ENCODE measurements around the gene SPHK2. TPM values are rescaled to one million over a fixed set of nuclear protein-coding genes. Genes with fewer than 3 reads are reported as not detected.

Gene SPHK2
- total and polyA plus RNA-seq, 2 of the 8 experiments (the other 6 are each of a cell fraction or from before 2014, with no cell fraction given) = 43.9 to 60.9 TPM

DNA sequence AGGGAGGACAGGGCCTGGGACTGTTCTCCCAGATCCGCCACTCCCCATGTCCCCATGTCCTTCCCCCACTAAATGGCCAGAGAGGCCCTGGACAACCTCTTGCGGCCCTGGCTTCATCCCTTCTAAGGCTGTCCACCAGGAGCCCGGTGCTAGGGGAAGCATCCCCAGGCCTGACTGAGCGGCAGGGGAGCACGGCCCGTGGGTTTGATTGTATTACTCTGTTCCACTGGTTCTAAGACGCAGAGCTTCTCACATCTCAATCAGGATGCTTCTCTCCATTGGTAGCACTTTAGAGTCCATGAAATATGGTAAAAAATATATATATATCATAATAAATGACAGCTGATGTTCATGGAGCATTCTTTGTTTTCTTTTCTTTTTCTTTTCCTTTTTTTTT is 11.9 kb upstream of the SPHK2 start:
- Histone ChIP-seq H4K8ac (ENCODE audit: extremely low read depth, insufficient read depth, low read length) (no peak overlapping the region), H2AK5ac (ENCODE audit: low read depth, low read length) (no peak overlapping the region), H3K27me3 (replicated peaks in 1 of 4; ENCODE audit: control insufficient read depth in 3 of 4, extremely low read depth in 1 of 4, insufficient read depth in 3 of 4, low read length in 3 of 4) (no peaks in the 10 kb centered on the region), H2BK15ac (ENCODE audit: low read length) (no peak overlapping the region), H3K14ac (ENCODE audit: insufficient read length) (no peak overlapping the region), H3K9me3 (ENCODE audit: insufficient read depth in 2 of 2, low read depth in 1 of 2, low read length in 1 of 2) (no peaks in the 10 kb centered on the region), H2AFZ (ENCODE audit: low read length) (no peak overlapping the region), H2BK20ac (ENCODE audit: low read length) (no peak overlapping the region), H4K20me1 (replicated peaks in 1 of 2; ENCODE audit: control insufficient read depth in 1 of 2, insufficient read depth in 2 of 2, low read length in 2 of 2) (peaks cover 0 to 2% of the 10 kb centered on the region in 2 experiments), H3K4ac (replicated peaks; ENCODE audit: insufficient read length, low read depth, low read length) (no peak overlapping the region), H3K9ac (replicated peaks in 1 of 4; ENCODE audit: extremely low read depth in 1 of 4, low read depth in 3 of 4, low read length in 3 of 4) (no peak overlapping the region), H2BK12ac (ENCODE audit: low read depth, low read length) (no peak overlapping the region), H3K4me2 (ENCODE audit: insufficient read depth in 1 of 2, low read depth in 2 of 2, low read length in 2 of 2) (no peak overlapping the region), H4K91ac (replicated peaks; ENCODE audit: insufficient read length, low read length) (no peak overlapping the region), H2BK120ac (replicated peaks; ENCODE audit: low read depth, low read length) (no peak overlapping the region), H3K4me3 (ENCODE audit: extremely low read depth in 1 of 4, insufficient read depth in 2 of 4, low read depth in 3 of 4, low read length in 4 of 4) (no peak overlapping the region), H3K56ac (replicated peaks; ENCODE audit: insufficient read length, low read depth, low read length) (no peak overlapping the region), H4K5ac (ENCODE audit: insufficient read length, low read depth, low read length) (no peak overlapping the region), H3K4me1 (replicated peaks in 1 of 4; ENCODE audit: control insufficient read depth in 3 of 4, insufficient read depth in 4 of 4, low read length in 3 of 4) (peaks cover 0 to 2% (median 0%) of the 10 kb centered on the region in 4 experiments; a peak in 1 of 7 replicates), H3K27ac (ENCODE audit: low read depth, low read length) (no peak overlapping the region), H3K23ac (ENCODE audit: insufficient read length) (no peak overlapping the region), H3K36me3 (ENCODE audit: control insufficient read depth in 2 of 4, insufficient read depth in 4 of 4, low read length in 3 of 4) (no peaks in the 10 kb centered on the region), H3K79me1 (ENCODE audit: low read depth, low read length) (no peaks in the 10 kb centered on the region), H3K18ac (ENCODE audit: extremely low read depth, low read length) (no peak overlapping the region), H3K23me2 (ENCODE audit: low read depth, low read length) (no peaks in the 10 kb centered on the region), H2BK5ac (ENCODE audit: low read depth, low read length) (no peak overlapping the region; the same call in 1 of the 2 replicates), H3K79me2 (ENCODE audit: control insufficient read depth in 1 of 2, insufficient read depth in 2 of 2, low read length in 2 of 2) (no peaks in the 10 kb centered on the region)
- DNase-seq (ENCODE audit: low read depth in 1 of 2, low spot score in 2 of 2) (no peak), FAIRE-seq (no peak)
- 88% methylated on average over 6 of the region's 7 CpGs; no CpG with 5 or more reads in 1 of the 2 experiments for WGBS, 2 experiments (ENCODE audit: extremely low coverage in 1 of 2, insufficient coverage in 1 of 2, insufficient read length in 1 of 2, insufficient replicate concordance in 2 of 2, low coverage in 1 of 2, low lambda C conversion rate in 2 of 2, missing lambda C conversion rate in 1 of 2)
- CTCF ChIA-PET (ENCODE audit: partially characterized antibody) = interaction anchor here (1.7 to 7.0 kb wide), 3 partner anchors 8 to 23 kb away, joined by 3 to 143 read pairs (median 6); partner anchors contain the start of gene FAM83E
- TF ChIP-seq SP4 (IDR thresholded peaks at IDR 0.05; ENCODE audit: low read length) = no peak
- no peak for TF ChIP-seq SP2 (IDR thresholded peaks at IDR 0.05; ENCODE audit: low read length)
- TF ChIP-seq POLR2AphosphoS5 (IDR thresholded peaks at IDR 0.05; ENCODE audit: low read depth, low read length) = no peak
- TF ChIP-seq BACH1 (IDR thresholded peaks at IDR 0.05; ENCODE audit: low read length) = no peak
- TF ChIP-seq JUN (IDR thresholded peaks at IDR 0.05; ENCODE audit: low read depth, low read length) = no peak
- TF ChIP-seq FOSL1 (IDR thresholded peaks at IDR 0.05; ENCODE audit: insufficient read depth, low read depth, low read length) = no peak
- POLR2A ChIA-PET (ENCODE audit: partially characterized antibody) = interaction anchor here (0.6 to 30.9 kb wide), 6 partner anchors 5 to 193 kb away, joined by 3 to 788 read pairs (median 10); partner anchors contain the start of genes DBP, FAM83E, RPL18 and SPACA4

Data from H1 (cell line).